Peyer's patch (tissue), 4 donors: ENCODE measurements around the gene ELFN2.

Source experiments
- CTCF ChIP-seq, 6 experiments: fragments of 450-650 bp in 4 of 6; fragments of 200-600 bp in 2 of 6; sonication (generic) in 1 of 6; IDR thresholded peaks; one replicate each; pipeline ENCODE4 v1.5.1; 2017 to 2019; ENCODE audit warnings: antibody characterized with exemption in 6 of 6, mild to moderate bottlenecking in 3 of 6, moderate library complexity in 1 of 6
- POLR2A ChIP-seq, 2 donors: fragments of 450-650 bp; IDR thresholded peaks; one replicate each; pipeline ENCODE4 v1.5.1; 2017; ENCODE audit warnings: antibody characterized with exemption in 2 of 2, mild to moderate bottlenecking in 2 of 2, moderate library complexity in 2 of 2

- TF ChIP-seq CTCF (IDR thresholded peaks at IDR 0.05) (no peak), POLR2A (IDR thresholded peaks at IDR 0.05) (no peak)
Measured at GRCh38 chr22:37409031-37409430, 18.2 kb downstream of the ELFN2 start.
